ENCODE data around the gene TGIF2. TPM values are rescaled to one million over a fixed set of nuclear protein-coding genes. Genes with fewer than 3 reads are reported as not detected.

Gene TGIF2
- polyA plus RNA-seq, 1 experiment: 12.2 TPM

DNA sequence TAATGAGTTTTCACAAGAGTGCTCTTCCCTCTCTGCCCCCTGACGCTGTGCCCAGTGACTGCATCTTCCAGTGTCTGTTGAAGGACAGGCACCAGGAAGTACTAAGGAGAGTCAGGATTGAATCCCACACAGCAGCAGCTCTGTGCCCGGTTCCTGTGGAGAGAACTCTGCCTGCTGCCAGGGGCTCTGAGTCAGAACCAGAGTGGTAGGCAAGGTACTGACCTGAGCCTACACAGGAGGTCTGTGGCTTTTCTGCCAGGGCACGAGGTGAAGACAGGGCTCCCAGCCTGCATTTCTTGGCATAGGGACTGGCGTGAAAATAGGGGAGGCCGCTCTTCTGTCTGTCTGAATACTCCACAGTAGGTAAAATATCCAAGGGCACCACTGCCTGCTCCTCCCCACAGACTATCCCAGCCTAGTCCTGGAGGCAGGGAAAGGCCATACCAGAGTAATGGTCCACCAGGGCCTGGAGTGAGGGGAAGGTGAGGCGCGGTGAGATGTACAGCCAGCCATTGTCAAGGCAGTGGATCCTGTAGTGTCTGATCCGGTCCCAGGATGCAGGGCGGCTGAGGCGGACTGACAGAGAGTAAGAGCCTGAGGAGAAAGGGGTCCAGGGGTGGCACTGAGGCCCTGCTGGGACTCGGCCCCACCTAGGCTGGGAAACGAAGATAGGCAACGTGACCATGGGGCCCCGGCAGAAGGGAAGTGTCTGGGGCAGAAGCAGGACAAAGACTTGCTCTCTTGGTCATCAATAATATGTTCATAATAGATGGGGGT lies 41.6 kb downstream of the TGIF2 start:
- DNase-seq (ENCODE audit: low read depth, low spot score): no peak
- ChIA-PET CTCF (interaction anchor here (1.4 to 3.7 kb wide), 2 partner anchors 9 to 140 kb away, joined by 4 to 34 read pairs; partner anchors contain the start of gene RAB5IF), POLR2A (interaction anchor here (1.4 kb wide), 1 partner anchor 10 kb away, joined by 4 read pairs; the partner anchor contains the start of gene RAB5IF)
- no peak overlapping the region for H3K4me3 ChIP-seq (ENCODE audit: low read depth, low read length)
- H3K27ac ChIP-seq (ENCODE audit: low read depth, low read length): no peak overlapping the region
- no peaks in the 10 kb centered on the region for H3K27me3 ChIP-seq (ENCODE audit: control insufficient read depth, insufficient read depth, low read length)
- TF ChIP-seq, protein P1, sequence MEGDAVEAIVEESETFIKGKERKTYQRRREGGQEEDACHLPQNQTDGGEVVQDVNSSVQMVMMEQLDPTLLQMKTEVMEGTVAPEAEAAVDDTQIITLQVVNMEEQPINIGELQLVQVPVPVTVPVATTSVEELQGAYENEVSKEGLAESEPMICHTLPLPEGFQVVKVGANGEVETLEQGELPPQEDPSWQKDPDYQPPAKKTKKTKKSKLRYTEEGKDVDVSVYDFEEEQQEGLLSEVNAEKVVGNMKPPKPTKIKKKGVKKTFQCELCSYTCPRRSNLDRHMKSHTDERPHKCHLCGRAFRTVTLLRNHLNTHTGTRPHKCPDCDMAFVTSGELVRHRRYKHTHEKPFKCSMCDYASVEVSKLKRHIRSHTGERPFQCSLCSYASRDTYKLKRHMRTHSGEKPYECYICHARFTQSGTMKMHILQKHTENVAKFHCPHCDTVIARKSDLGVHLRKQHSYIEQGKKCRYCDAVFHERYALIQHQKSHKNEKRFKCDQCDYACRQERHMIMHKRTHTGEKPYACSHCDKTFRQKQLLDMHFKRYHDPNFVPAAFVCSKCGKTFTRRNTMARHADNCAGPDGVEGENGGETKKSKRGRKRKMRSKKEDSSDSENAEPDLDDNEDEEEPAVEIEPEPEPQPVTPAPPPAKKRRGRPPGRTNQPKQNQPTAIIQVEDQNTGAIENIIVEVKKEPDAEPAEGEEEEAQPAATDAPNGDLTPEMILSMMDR (IDR thresholded peaks at IDR 0.05; ENCODE audit: low read depth, low read length): no peak
- no peaks in the 10 kb centered on the region for H3K9me3 ChIP-seq (ENCODE audit: control insufficient read depth, insufficient read depth, low read length)

- Histone ChIP-seq H3K27ac (ENCODE audit: low read depth, low read length) (no peak overlapping the region), H3K9me3 (ENCODE audit: control insufficient read depth, insufficient read depth, low read length) (no peaks in the 10 kb centered on the region), H3K27me3 (ENCODE audit: control insufficient read depth, insufficient read depth, low read length) (no peaks in the 10 kb centered on the region), H3K4me3 (ENCODE audit: low read depth, low read length) (no peak overlapping the region)
- TF ChIP-seq, protein P1 (IDR thresholded peaks at IDR 0.05; ENCODE audit: low read depth, low read length): no peak
- CTCF ChIA-PET: no interaction called here
- POLR2A ChIA-PET: no interaction called here
- no peak for DNase-seq (ENCODE audit: low read depth, low spot score)
These were observed 47.5 kb downstream of the TGIF2 start for GRCh38 chr20:36620917-36621316.

- POLR2A ChIA-PET: interaction anchor here (0.7 kb wide), 1 partner anchor 168 kb away, joined by 3 read pairs; no protein-coding TSS in a partner anchor
- Histone ChIP-seq H3K27me3 (ENCODE audit: control insufficient read depth, insufficient read depth, low read length) (no peaks in the 10 kb centered on the region), H3K9me3 (ENCODE audit: control insufficient read depth, insufficient read depth, low read length) (no peaks in the 10 kb centered on the region), H3K4me3 (ENCODE audit: low read depth, low read length) (no peak overlapping the region), H3K27ac (ENCODE audit: low read depth, low read length) (no peak overlapping the region)
- DNase-seq (ENCODE audit: low read depth, low spot score): no peak
- TF ChIP-seq, protein P1 (IDR thresholded peaks at IDR 0.05; ENCODE audit: low read depth, low read length): no peak
- CTCF ChIA-PET: interaction anchor here (1.7 kb wide), 1 partner anchor 132 kb away, joined by 4 read pairs; no protein-coding TSS in a partner anchor
These were observed 50.0 kb downstream of the TGIF2 start for GRCh38 chr20:36623444-36623843.

DNA sequence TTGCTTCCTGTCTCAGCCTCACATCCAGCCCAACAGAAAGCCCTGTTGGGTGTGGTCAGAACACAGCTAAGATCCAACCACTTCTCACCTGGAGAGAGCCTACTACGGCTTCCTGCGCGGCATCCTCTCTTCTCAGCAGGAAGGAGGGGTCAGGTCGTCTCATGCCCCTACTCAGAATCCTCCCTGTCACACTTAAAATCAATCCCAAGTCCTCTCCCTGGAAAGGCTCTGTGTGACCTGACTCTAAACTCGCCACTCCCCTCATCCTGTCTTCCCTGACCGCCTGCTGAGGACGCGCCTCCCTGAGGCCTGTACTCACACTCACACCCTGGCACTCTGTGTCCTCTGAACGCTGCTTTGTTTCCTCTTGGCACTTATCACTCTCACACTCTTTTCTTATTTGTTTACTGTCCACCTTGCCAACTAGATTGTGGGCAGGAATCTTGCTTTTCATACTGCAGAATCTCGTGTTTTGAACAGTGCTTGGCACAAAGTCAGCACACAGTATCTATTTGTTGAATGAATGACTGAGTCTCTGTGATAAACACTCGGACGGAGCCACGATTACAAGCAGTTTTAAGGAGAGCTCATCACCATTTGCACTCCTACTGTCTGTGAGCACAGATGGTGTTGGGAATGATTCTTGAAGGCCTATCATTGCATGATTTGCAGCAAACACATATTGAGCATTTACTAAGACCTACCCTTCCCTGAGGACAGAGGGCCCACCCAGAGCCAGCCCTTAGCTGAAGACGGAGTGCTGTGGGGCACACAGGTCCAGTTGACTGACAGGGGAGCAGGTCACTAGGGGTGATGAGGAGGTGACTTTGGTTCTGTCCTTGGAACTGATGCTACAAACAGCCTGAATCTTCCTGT lies 50.9 kb downstream of the TGIF2 start:
- TF ChIP-seq, protein P1 (IDR thresholded peaks at IDR 0.05; ENCODE audit: low read depth, low read length): no peak
- POLR2A ChIA-PET: interaction anchor here (0.7 kb wide), 1 partner anchor 167 kb away, joined by 3 read pairs; no protein-coding TSS in a partner anchor

More for the DNA sequence above, 50.9 kb downstream of the TGIF2 start:
- Histone ChIP-seq H3K27ac (ENCODE audit: low read depth, low read length) (no peak overlapping the region), H3K4me3 (ENCODE audit: low read depth, low read length) (no peak overlapping the region), H3K27me3 (ENCODE audit: control insufficient read depth, insufficient read depth, low read length) (no peaks in the 10 kb centered on the region), H3K9me3 (ENCODE audit: control insufficient read depth, insufficient read depth, low read length) (no peaks in the 10 kb centered on the region)
- no peak for DNase-seq (ENCODE audit: low read depth, low spot score)
- CTCF ChIA-PET: interaction anchor here (1.1 to 1.7 kb wide), 2 partner anchors 18 to 131 kb away, joined by 4 read pairs; partner anchors contain the start of gene RAB5IF

Measured in AG04450 (cell line).